ENCODE data around the gene RIOX2. TPM values are rescaled to one million over a fixed set of nuclear protein-coding genes. Genes with fewer than 3 reads are reported as not detected.

RIOX2 gene
- polyA plus RNA-seq, 1 donor from 2014 or later: 0.48 TPM

- no peak overlapping the region for H3K27ac ChIP-seq (ENCODE audit: low read length)
- no peaks in the 10 kb centered on the region for H3K9me2 ChIP-seq (ENCODE audit: insufficient read depth, low read length)
- H3K9ac ChIP-seq (ENCODE audit: low read length): no peak overlapping the region
- H3K36me3 ChIP-seq (ENCODE audit: insufficient read depth, low read length): no peaks in the 10 kb centered on the region
- H3K4me2 ChIP-seq (ENCODE audit: low read length): no peak overlapping the region
- no peaks in the 10 kb centered on the region for H3K79me2 ChIP-seq (replicated peaks; ENCODE audit: insufficient read depth, low read length)
- no peaks in the 10 kb centered on the region for H3K9me3 ChIP-seq (ENCODE audit: low read length)
- no peak for TF ChIP-seq SMC3 (conservative IDR thresholded peaks at IDR 0.05; ENCODE audit: poor library complexity)
- TF ChIP-seq REST (IDR thresholded peaks at IDR 0.05; ENCODE audit: borderline replicate concordance): no peak
- no peak for TF ChIP-seq RAD21 (conservative IDR thresholded peaks at IDR 0.05)
- no peak for TF ChIP-seq EP300 (conservative IDR thresholded peaks at IDR 0.05; ENCODE audit: poor library complexity, severe bottlenecking)
- no peak for TF ChIP-seq POLR2AphosphoS5 (IDR thresholded peaks at IDR 0.05)
- TF ChIP-seq MXI1 (conservative IDR thresholded peaks at IDR 0.05; ENCODE audit: poor library complexity, severe bottlenecking): no peak
- no peak for TF ChIP-seq TAF1 (IDR thresholded peaks at IDR 0.05; ENCODE audit: low read depth)
- TF ChIP-seq CTCF (IDR thresholded peaks at IDR 0.05; ENCODE audit: poor library complexity, severe bottlenecking): no peak
- no peak for TF ChIP-seq EZH2 (IDR thresholded peaks at IDR 0.05; ENCODE audit: borderline replicate concordance, insufficient read depth, low read length, poor library complexity, severe bottlenecking)
- no peak overlapping the region for H3K4me3 ChIP-seq (ENCODE audit: low read length)
- no peaks in the 10 kb centered on the region for H3K27me3 ChIP-seq (ENCODE audit: insufficient read depth, low read depth, low read length)
- H4K20me1 ChIP-seq (ENCODE audit: insufficient read depth): no peaks in the 10 kb centered on the region
- no peaks in the 10 kb centered on the region for H3F3A ChIP-seq (ENCODE audit: insufficient read depth, low read length, poor library complexity, severe bottlenecking)
- no peak overlapping the region for H2AFZ ChIP-seq (ENCODE audit: low read depth, low read length)
Observed at GRCh38 chr3:97972976-97973375, 745 bp upstream of the RIOX2 start.

GRCh38 chr3:97970956-97971620 is 1.1 kb downstream of the RIOX2 start:
- Histone ChIP-seq H3K9ac (ENCODE audit: low read length) (no peak overlapping the region), H3K9me2 (ENCODE audit: insufficient read depth, low read length) (no peaks in the 10 kb centered on the region), H3K79me2 (replicated peaks; ENCODE audit: insufficient read depth, low read length) (no peaks in the 10 kb centered on the region), H2AFZ (ENCODE audit: low read depth, low read length) (no peak overlapping the region), H3K27ac (ENCODE audit: low read length) (no peak overlapping the region), H4K20me1 (ENCODE audit: insufficient read depth) (no peaks in the 10 kb centered on the region), H3K27me3 (ENCODE audit: insufficient read depth, low read depth, low read length) (no peaks in the 10 kb centered on the region), H3K4me3 (ENCODE audit: low read length) (peak overlapping the region; percentile 65), H3K4me2 (ENCODE audit: low read length) (no peak overlapping the region), H3K36me3 (ENCODE audit: insufficient read depth, low read length) (no peaks in the 10 kb centered on the region), H3K9me3 (ENCODE audit: low read length) (no peaks in the 10 kb centered on the region), H3F3A (ENCODE audit: insufficient read depth, low read length, poor library complexity, severe bottlenecking) (no peaks in the 10 kb centered on the region)
- TF ChIP-seq REST (IDR thresholded peaks at IDR 0.05; ENCODE audit: borderline replicate concordance) (no peak), EP300 (conservative IDR thresholded peaks at IDR 0.05; ENCODE audit: poor library complexity, severe bottlenecking) (no peak), TAF1 (IDR thresholded peaks at IDR 0.05; ENCODE audit: low read depth) (no peak), EZH2 (IDR thresholded peaks at IDR 0.05; ENCODE audit: borderline replicate concordance, insufficient read depth, low read length, poor library complexity, severe bottlenecking) (no peak), POLR2AphosphoS5 (IDR thresholded peaks at IDR 0.05) (no peak), RAD21 (conservative IDR thresholded peaks at IDR 0.05) (no peak), CTCF (IDR thresholded peaks at IDR 0.05; ENCODE audit: poor library complexity, severe bottlenecking) (no peak), SMC3 (conservative IDR thresholded peaks at IDR 0.05; ENCODE audit: poor library complexity) (no peak), MXI1 (conservative IDR thresholded peaks at IDR 0.05; ENCODE audit: poor library complexity, severe bottlenecking) (no peak)

Measured in neural cell (in vitro differentiated cells).